Smooth muscle cell (in vitro differentiated cells): ENCODE data around the gene B4GALT4. TPM values are rescaled to one million over a fixed set of nuclear protein-coding genes. Genes with fewer than 3 reads are reported as not detected.

Experiments used
- DNase-seq: peaks from one replicate; lab custom pipeline; 2025; ENCODE audit not compliant: unreplicated experiment; lab: John Stamatoyannopoulos, UW
- H2AFZ ChIP-seq: fragments of 200-600 bp; sonication (generic); 2 replicates; pipeline ENCODE4 v1.6.0; 2016; ENCODE audit warnings: antibody characterized with exemption, low read depth, mild to moderate bottlenecking
- H3F3A ChIP-seq: fragments of 200-600 bp; sonication (generic); 2 replicates; pipeline ENCODE4 v1.6.0; 2017; ENCODE audit warnings: antibody characterized with exemption, low read depth
- H3K27ac ChIP-seq: fragments of 200-600 bp; sonication (generic); 2 replicates; pipeline ENCODE4 v1.5.1; 2016; ENCODE audit warnings: low read depth, mild to moderate bottlenecking
- H3K27me3 ChIP-seq: fragments of 200-600 bp; sonication (generic); 2 replicates; pipeline ENCODE4 v1.6.1; 2016; ENCODE audit warnings: low read depth, mild to moderate bottlenecking
- H3K36me3 ChIP-seq: fragments of 200-600 bp; sonication (generic); 2 replicates; pipeline ENCODE4 v1.5.1; 2016; ENCODE audit warnings: low read depth
- H3K4me1 ChIP-seq: fragments of 200-600 bp; sonication (generic); 2 replicates; pipeline ENCODE4 v1.5.1; 2016; ENCODE audit warnings: low read depth
- H3K4me2 ChIP-seq: fragments of 200-600 bp; sonication (generic); 2 replicates; pipeline ENCODE4 v1.6.0; 2016; ENCODE audit warnings: mild to moderate bottlenecking
- H3K4me3 ChIP-seq: fragments of 200-600 bp; sonication (generic); 2 replicates; pipeline ENCODE4 v1.5.1; 2016; ENCODE audit warnings: mild to moderate bottlenecking
- H3K79me2 ChIP-seq: fragments of 200-600 bp; sonication (generic); 2 replicates; pipeline ENCODE4 v1.6.0; 2016; ENCODE audit warnings: low read depth, mild to moderate bottlenecking
- H3K9ac ChIP-seq: fragments of 200-600 bp; sonication (generic); 2 replicates; pipeline ENCODE4 v1.6.0; 2016; ENCODE audit warnings: low read depth
- H3K9me3 ChIP-seq: fragments of 200-600 bp; sonication (generic); replicated peaks from 2 replicates; pipeline ENCODE4 v1.5.1; 2016; ENCODE audit warnings: low read depth
- H4K20me1 ChIP-seq: fragments of 200-600 bp; sonication (generic); 2 replicates; pipeline ENCODE4 v1.6.0; 2016; ENCODE audit warnings: low read depth
- CTCF ChIP-seq: fragments of 200-600 bp; sonication (generic); IDR thresholded peaks from 2 replicates; pipeline ENCODE4 v1.5.1; 2017; ENCODE audit warnings: borderline replicate concordance, mild to moderate bottlenecking, antibody characterized with exemption; ENCODE audit not compliant: insufficient read depth, poor library complexity, severe bottlenecking
- WGBS: methylation state at CpG from one replicate; pipeline ENCODE4 v1.1.7; 2016; ENCODE audit warnings: low lambda C conversion rate; 5-methylcytosine and 5-hydroxymethylcytosine counted together
- polyA plus RNA-seq: library from polyadenylated mRNA; unstranded; fragments of >200 nt; fragmentation: Nextera tagmentation; extraction: Ambion mirVana; gene quantifications from 2 replicates; pipeline ENCODE4 v1.2.1, GENCODE V29; 2016
- total RNA-seq: library from RNA; depleted of rRNA; stranded (reverse); fragments of >200 nt; gene quantifications from 2 replicates; pipeline ENCODE4 v1.2.3, GENCODE V29; 2014

Gene B4GALT4
- total and polyA plus RNA-seq, 2 experiments from 2014 or later = 28.8 to 33.5 TPM

DNA sequence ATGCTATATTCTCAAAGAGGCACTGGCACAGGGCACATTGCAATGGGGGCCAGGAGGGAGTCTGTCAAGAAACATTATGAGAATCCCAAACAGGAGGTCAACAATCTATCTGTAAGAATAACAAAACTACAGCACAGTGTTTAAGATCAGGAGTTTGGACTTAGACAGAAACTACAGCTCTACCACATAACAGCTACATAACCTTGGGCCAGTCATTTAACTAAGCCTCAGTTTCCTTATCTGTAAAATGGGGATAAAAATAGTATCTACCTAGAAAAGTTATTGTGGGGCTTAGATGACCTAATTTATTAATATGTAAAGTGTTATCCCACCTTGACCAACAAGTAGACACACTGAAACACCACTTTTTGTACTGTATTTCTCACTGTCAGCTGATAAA, 9.9 kb downstream of the B4GALT4 start:
- Histone ChIP-seq H3K4me3 (no peak overlapping the region), H2AFZ (no peak overlapping the region), H3K9me3 (no peaks in the 10 kb centered on the region), H3K27me3 (no peaks in the 10 kb centered on the region), H3F3A (no peaks in the 10 kb centered on the region), H3K4me2 (no peak overlapping the region), H3K79me2 (peaks cover 3% of the 10 kb centered on the region), H4K20me1 (peaks cover 5% of the 10 kb centered on the region), H3K9ac (no peak overlapping the region), H3K27ac (no peak overlapping the region), H3K4me1 (no peaks in the 10 kb centered on the region), H3K36me3 (peaks cover 17% of the 10 kb centered on the region)
- TF ChIP-seq CTCF = no peak
- no peak for DNase-seq

GRCh38 chr3:119230071-119230470, 10.6 kb downstream of the B4GALT4 start:
- H3K79me2 ChIP-seq = peaks cover 3% of the 10 kb centered on the region
- H3K27me3 ChIP-seq = no peaks in the 10 kb centered on the region
- H3K9me3 ChIP-seq = no peaks in the 10 kb centered on the region
- no peak overlapping the region for H3K27ac ChIP-seq
- TF ChIP-seq CTCF = no peak
- H2AFZ ChIP-seq = no peak overlapping the region
- no peak overlapping the region for H3K4me3 ChIP-seq
- H3K4me1 ChIP-seq = no peaks in the 10 kb centered on the region
- H3K9ac ChIP-seq = no peak overlapping the region
- WGBS = 91% methylated on average over 7 of the region's 7 CpGs
- no peaks in the 10 kb centered on the region for H3F3A ChIP-seq
- H3K36me3 ChIP-seq = peaks cover 17% of the 10 kb centered on the region
- peaks cover 5% of the 10 kb centered on the region for H4K20me1 ChIP-seq
- H3K4me2 ChIP-seq = no peak overlapping the region
- no peak for DNase-seq

DNA sequence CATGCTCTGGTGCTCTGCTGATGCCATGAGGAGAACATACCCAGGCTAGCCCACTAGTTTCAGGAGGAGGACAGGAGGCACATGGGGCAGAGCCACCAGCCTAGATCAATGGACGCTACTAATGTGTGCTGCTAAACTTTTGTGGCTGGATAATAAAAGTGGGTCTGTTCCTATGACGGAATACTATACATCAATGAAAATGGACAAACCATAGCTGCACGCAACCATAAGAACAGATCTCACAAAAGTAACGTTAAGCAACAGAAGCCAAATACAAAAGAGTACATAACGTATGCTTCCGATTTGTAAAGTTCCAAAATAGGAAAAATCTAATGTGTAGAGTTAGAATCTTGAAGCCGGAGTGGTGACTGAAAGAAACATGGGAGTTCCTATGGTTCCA, 11.5 kb downstream of the B4GALT4 start:
- no peaks in the 10 kb centered on the region for H3F3A ChIP-seq
- peaks cover 5% of the 10 kb centered on the region for H4K20me1 ChIP-seq
- H3K9ac ChIP-seq = no peak overlapping the region
- peaks cover 3% of the 10 kb centered on the region for H3K79me2 ChIP-seq
- H2AFZ ChIP-seq = no peak overlapping the region
- no peak overlapping the region for H3K4me3 ChIP-seq
- no peak for TF ChIP-seq CTCF
- H3K27me3 ChIP-seq = no peaks in the 10 kb centered on the region
- no peaks in the 10 kb centered on the region for H3K4me1 ChIP-seq
- 87% methylated on average over 7 of the region's 7 CpGs for WGBS
- H3K36me3 ChIP-seq = peaks cover 17% of the 10 kb centered on the region
- no peak overlapping the region for H3K27ac ChIP-seq
- H3K9me3 ChIP-seq = no peaks in the 10 kb centered on the region
- H3K4me2 ChIP-seq = no peak overlapping the region
- DNase-seq = no peak

DNA sequence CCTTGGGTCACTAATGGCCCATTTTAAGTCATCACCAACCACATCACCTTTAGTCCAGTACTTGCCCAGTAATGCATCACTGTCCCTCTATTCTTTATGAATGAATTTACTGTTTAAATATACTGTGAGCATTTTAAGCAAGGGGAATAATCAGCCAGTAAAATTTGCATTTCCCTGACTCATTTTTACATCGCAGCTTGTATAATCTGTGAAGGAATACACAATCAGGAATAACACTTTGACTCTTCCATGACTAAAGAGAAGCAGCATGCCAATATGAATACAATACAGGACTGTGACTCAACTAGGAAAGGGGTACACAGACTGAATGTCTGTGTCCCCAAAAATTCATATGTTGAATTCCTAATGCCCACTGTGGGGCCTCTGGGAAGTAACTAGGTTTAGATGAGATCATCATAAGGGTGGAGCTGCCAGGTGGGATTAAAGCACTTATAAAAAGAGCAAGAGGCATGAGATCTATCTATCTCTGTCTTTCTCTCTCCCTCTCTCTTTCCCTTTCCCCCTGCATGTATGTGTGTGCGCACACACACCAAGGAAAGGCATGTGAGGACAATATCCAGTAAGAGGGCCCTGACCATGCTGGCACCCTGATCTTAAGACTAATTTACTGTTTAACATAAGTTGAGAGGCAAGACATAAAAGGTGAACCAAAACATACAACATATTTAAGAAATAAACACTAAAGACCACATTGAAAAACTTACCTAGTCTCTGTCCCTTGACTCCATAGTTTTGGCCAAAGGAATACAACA, 12.1 kb downstream of the B4GALT4 start:
- Histone ChIP-seq H3K4me1 (no peaks in the 10 kb centered on the region), H3F3A (no peaks in the 10 kb centered on the region), H3K9me3 (no peaks in the 10 kb centered on the region), H3K79me2 (peaks cover 3% of the 10 kb centered on the region), H3K4me3 (no peak overlapping the region), H3K36me3 (peaks cover 17% of the 10 kb centered on the region), H3K4me2 (no peak overlapping the region), H4K20me1 (peaks cover 5% of the 10 kb centered on the region), H2AFZ (no peak overlapping the region), H3K27ac (no peak overlapping the region), H3K27me3 (no peaks in the 10 kb centered on the region), H3K9ac (no peak overlapping the region)
- no peak for DNase-seq
- no peak for TF ChIP-seq CTCF
- WGBS = 90% methylated on average over 2 of the region's 2 CpGs
